ENCODE measurements around the gene ARHGAP6.

The ARHGAP6 gene

DNA sequence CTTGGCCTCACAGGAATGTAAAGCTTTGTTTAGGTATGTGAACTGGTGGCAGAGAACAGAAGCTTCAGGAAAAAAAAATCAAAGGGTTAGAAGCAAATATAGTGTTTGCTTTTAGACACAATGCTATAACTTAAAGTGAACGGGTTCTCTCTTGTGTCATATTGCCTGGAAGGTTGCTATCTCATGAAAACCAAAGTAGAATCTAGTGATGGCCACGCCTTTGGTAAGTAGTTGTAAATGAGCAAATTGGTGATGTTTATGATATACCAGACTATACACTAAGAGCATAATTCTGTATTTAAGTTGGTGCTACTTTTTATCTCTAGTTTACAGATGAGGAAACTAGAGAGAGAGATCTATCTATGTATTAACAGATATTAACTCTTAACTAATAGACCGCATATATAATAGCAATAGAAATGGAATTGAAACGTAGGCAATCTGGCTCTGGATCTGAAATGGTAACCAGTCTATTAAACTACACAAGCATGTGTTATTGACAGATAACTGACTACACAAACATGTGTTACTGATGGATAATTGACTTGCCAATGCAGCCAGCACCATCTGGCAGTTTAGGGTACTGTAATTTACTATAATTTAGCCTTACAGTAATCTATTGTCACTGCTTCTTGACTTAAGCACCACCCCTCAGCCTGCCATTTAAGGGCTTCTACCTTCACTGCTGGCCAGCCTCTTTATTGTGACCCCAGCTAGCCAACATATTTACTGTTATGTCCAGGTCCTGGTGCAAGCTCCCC is 513.7 kb downstream of the ARHGAP6 start:
- no peak for ATAC-seq
- TF ChIP-seq PPARA (CRISPR knock-in tag; IDR thresholded peaks at IDR 0.05; ENCODE audit: borderline replicate concordance): no peak
- TF ChIP-seq CSRNP3 (CRISPR knock-in tag; IDR thresholded peaks at IDR 0.05): no peak
- TF ChIP-seq ZNF565 (CRISPR knock-in tag; conservative IDR thresholded peaks at IDR 0.05; ENCODE audit: low read depth): no peak
- no peak for TF ChIP-seq ISL1 (CRISPR knock-in tag; IDR thresholded peaks at IDR 0.05)
- no peak for TF ChIP-seq ARNTL (CRISPR knock-in tag; IDR thresholded peaks at IDR 0.05; ENCODE audit: borderline replicate concordance, low read depth)
- TF ChIP-seq ZNF8 (CRISPR knock-in tag; IDR thresholded peaks at IDR 0.05): no peak
- TF ChIP-seq ESRRG (CRISPR knock-in tag; IDR thresholded peaks at IDR 0.05): no peak
- TF ChIP-seq CREB5 (CRISPR knock-in tag; IDR thresholded peaks at IDR 0.05; ENCODE audit: low read depth): no peak
- TF ChIP-seq ZNF70 (CRISPR knock-in tag; IDR thresholded peaks at IDR 0.05): no peak
- no peak for TF ChIP-seq BACH2 (CRISPR knock-in tag; IDR thresholded peaks at IDR 0.05; ENCODE audit: borderline replicate concordance)
- no peak for TF ChIP-seq ZC3H10 (CRISPR knock-in tag; IDR thresholded peaks at IDR 0.05)
- no peak for TF ChIP-seq TOX (CRISPR knock-in tag; IDR thresholded peaks at IDR 0.05; ENCODE audit: borderline replicate concordance)

GRCh38 chrX:11148401-11148800 is 517.3 kb downstream of the ARHGAP6 start:
- no peak for ATAC-seq

GRCh38 chrX:11146411-11146810 is 519.3 kb downstream of the ARHGAP6 start:
- no peak for ATAC-seq
- TF ChIP-seq CSDC2 (CRISPR knock-in tag; IDR thresholded peaks at IDR 0.05): no peak
- no peak for TF ChIP-seq ZNF565 (CRISPR knock-in tag; conservative IDR thresholded peaks at IDR 0.05; ENCODE audit: low read depth)
- no peak for TF ChIP-seq BACH2 (CRISPR knock-in tag; IDR thresholded peaks at IDR 0.05; ENCODE audit: borderline replicate concordance)
- TF ChIP-seq ZFP30 (CRISPR knock-in tag; IDR thresholded peaks at IDR 0.05): no peak
- TF ChIP-seq, protein P1, sequence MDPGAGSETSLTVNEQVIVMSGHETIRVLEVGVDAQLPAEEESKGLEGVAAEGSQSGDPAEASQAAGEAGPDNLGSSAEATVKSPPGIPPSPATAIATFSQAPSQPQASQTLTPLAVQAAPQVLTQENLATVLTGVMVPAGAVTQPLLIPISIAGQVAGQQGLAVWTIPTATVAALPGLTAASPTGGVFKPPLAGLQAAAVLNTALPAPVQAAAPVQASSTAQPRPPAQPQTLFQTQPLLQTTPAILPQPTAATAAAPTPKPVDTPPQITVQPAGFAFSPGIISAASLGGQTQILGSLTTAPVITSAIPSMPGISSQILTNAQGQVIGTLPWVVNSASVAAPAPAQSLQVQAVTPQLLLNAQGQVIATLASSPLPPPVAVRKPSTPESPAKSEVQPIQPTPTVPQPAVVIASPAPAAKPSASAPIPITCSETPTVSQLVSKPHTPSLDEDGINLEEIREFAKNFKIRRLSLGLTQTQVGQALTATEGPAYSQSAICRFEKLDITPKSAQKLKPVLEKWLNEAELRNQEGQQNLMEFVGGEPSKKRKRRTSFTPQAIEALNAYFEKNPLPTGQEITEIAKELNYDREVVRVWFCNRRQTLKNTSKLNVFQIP (CRISPR knock-in tag; IDR thresholded peaks at IDR 0.05; ENCODE audit: borderline replicate concordance, low read depth): no peak
- TF ChIP-seq ARNTL (CRISPR knock-in tag; IDR thresholded peaks at IDR 0.05; ENCODE audit: borderline replicate concordance, low read depth): no peak
- TF ChIP-seq ZFP3 (CRISPR knock-in tag; IDR thresholded peaks at IDR 0.05): no peak
- no peak for TF ChIP-seq RARB (CRISPR knock-in tag; IDR thresholded peaks at IDR 0.05)
- no peak for TF ChIP-seq ISL1 (CRISPR knock-in tag; IDR thresholded peaks at IDR 0.05)
- TF ChIP-seq GLIS3 (CRISPR knock-in tag; IDR thresholded peaks at IDR 0.05): no peak
- no peak for TF ChIP-seq PATZ1 (CRISPR knock-in tag; IDR thresholded peaks at IDR 0.05; ENCODE audit: borderline replicate concordance)
- TF ChIP-seq PPARA (CRISPR knock-in tag; IDR thresholded peaks at IDR 0.05; ENCODE audit: borderline replicate concordance): no peak

More at GRCh38 chrX:11148401-11148800, 517.3 kb downstream of the ARHGAP6 start:
- TF ChIP-seq, protein P1 (CRISPR knock-in tag; IDR thresholded peaks at IDR 0.05; ENCODE audit: borderline replicate concordance, low read depth): no peak
- no peak for TF ChIP-seq CREB5 (CRISPR knock-in tag; IDR thresholded peaks at IDR 0.05; ENCODE audit: low read depth)
- no peak for TF ChIP-seq PATZ1 (CRISPR knock-in tag; IDR thresholded peaks at IDR 0.05; ENCODE audit: borderline replicate concordance)
- no peak for TF ChIP-seq OSR1 (CRISPR knock-in tag; IDR thresholded peaks at IDR 0.05)
- no peak for TF ChIP-seq TCF4 (CRISPR knock-in tag; IDR thresholded peaks at IDR 0.05; ENCODE audit: borderline replicate concordance)
- TF ChIP-seq ISL1 (CRISPR knock-in tag; IDR thresholded peaks at IDR 0.05): no peak
- TF ChIP-seq BACH2 (CRISPR knock-in tag; IDR thresholded peaks at IDR 0.05; ENCODE audit: borderline replicate concordance): no peak
